Measurements from ENCODE around the gene PPP2R2C. TPM values are rescaled to one million over a fixed set of nuclear protein-coding genes. Genes with fewer than 3 reads are reported as not detected.

The PPP2R2C gene
- total and polyA plus RNA-seq, 2 of the 4 experiments (the other 2 are of a cell fraction), result 0.03 TPM; not detected in 1

- no peak overlapping the region for H3K56ac ChIP-seq (ENCODE audit: extremely low read depth, insufficient read depth, low read length)
- ATAC-seq (ENCODE audit: low read depth) (no peak), DNase-seq (no peak)
- no peak overlapping the region for H2BK5ac ChIP-seq (ENCODE audit: low read depth, low read length, poor library complexity, severe bottlenecking)
- H4K91ac ChIP-seq (ENCODE audit: insufficient read depth, low read depth, low read length), result no peak overlapping the region
- no peak overlapping the region for H2BK20ac ChIP-seq (ENCODE audit: low read depth, low read length)
- intact Hi-C loops (cut with micrococcal nuclease) (no loop called here), dilution Hi-C loops (cut with HindIII; ENCODE audit: low sequenced_read_pairs, unreplicated experiment) (no loop called here), in situ Hi-C loops (cut with MboI; ENCODE audit: low sequenced_read_pairs) (no loop called here)
- no peak overlapping the region for H2BK15ac ChIP-seq (ENCODE audit: low read depth, low read length)
- H3K18ac ChIP-seq (ENCODE audit: low read depth, low read length), result no peak overlapping the region
- H3K27me3 ChIP-seq (ENCODE audit: control insufficient read depth, insufficient read depth, low read length), result peaks cover 22% of the 10 kb centered on the region
- H3K23ac ChIP-seq (ENCODE audit: low read depth, low read length), result no peak overlapping the region
- H3K27ac ChIP-seq (ENCODE audit: insufficient read depth, low read length), result no peak overlapping the region
- H2AFZ ChIP-seq (replicated peaks; ENCODE audit: low read length, poor library complexity), result no peak overlapping the region
- no peak overlapping the region for H3K4me3 ChIP-seq (ENCODE audit: insufficient read depth, low read depth, low read length)
- no peak overlapping the region for H3K14ac ChIP-seq (replicated peaks; ENCODE audit: low read depth, low read length)
- H4K5ac ChIP-seq (ENCODE audit: low read depth, low read length), result no peak overlapping the region
- CTCF ChIA-PET, result no interaction called here
- H3K9me3 ChIP-seq (ENCODE audit: control insufficient read depth, insufficient read depth, low read length), result no peaks in the 10 kb centered on the region
- no peaks in the 10 kb centered on the region for H3K4me1 ChIP-seq (ENCODE audit: control insufficient read depth, insufficient read depth, low read length)
- no peaks in the 10 kb centered on the region for H3K79me1 ChIP-seq (ENCODE audit: low read depth in 1 of 2, low read length in 2 of 2)
- H3K9ac ChIP-seq (ENCODE audit: low read depth, low read length), result no peak overlapping the region
- H3K4me2 ChIP-seq (ENCODE audit: low read depth, low read length), result no peak overlapping the region
- no TSS peak for BruUV-seq (replicated peaks)
- no peaks in the 10 kb centered on the region for H3K36me3 ChIP-seq (ENCODE audit: control insufficient read depth, insufficient read depth, low read length)
- no peak overlapping the region for H2AK5ac ChIP-seq (ENCODE audit: low read depth, low read length)
- TF ChIP-seq BHLHE40 (IDR thresholded peaks at IDR 0.05; ENCODE audit: low read depth, low read length) (no peak), FOS (IDR thresholded peaks at IDR 0.05; ENCODE audit: low read depth, low read length) (no peak), SMC3 (IDR thresholded peaks at IDR 0.05; ENCODE audit: low read depth, low read length) (no peak), NFE2L2 (IDR thresholded peaks at IDR 0.05; ENCODE audit: low read depth, low read length) (no peak), RFX5 (IDR thresholded peaks at IDR 0.05; ENCODE audit: low read depth, low read length) (no peak), ELK1 (IDR thresholded peaks at IDR 0.05; ENCODE audit: borderline replicate concordance, low read depth, low read length) (no peak), MAFK (IDR thresholded peaks at IDR 0.05; ENCODE audit: low read depth, low read length) (no peak), RCOR1 (IDR thresholded peaks at IDR 0.05; ENCODE audit: insufficient replicate concordance, low read length) (no peak), RAD21 (IDR thresholded peaks at IDR 0.05; ENCODE audit: low read length) (no peak), USF2 (IDR thresholded peaks at IDR 0.05; ENCODE audit: low read depth, low read length) (no peak), MAZ (IDR thresholded peaks at IDR 0.05; ENCODE audit: borderline replicate concordance, low read depth, low read length) (no peak), MXI1 (IDR thresholded peaks at IDR 0.05; ENCODE audit: borderline replicate concordance, low read depth, low read length) (no peak), POLR2A (IDR thresholded peaks at IDR 0.05; ENCODE audit: low read depth, low read length) (no peak), CHD1 (IDR thresholded peaks at IDR 0.05; ENCODE audit: low read depth, low read length) (no peak), CEBPB (IDR thresholded peaks at IDR 0.05; ENCODE audit: low read depth, low read length) (no peak)
- TF ChIP-seq, protein P1, sequence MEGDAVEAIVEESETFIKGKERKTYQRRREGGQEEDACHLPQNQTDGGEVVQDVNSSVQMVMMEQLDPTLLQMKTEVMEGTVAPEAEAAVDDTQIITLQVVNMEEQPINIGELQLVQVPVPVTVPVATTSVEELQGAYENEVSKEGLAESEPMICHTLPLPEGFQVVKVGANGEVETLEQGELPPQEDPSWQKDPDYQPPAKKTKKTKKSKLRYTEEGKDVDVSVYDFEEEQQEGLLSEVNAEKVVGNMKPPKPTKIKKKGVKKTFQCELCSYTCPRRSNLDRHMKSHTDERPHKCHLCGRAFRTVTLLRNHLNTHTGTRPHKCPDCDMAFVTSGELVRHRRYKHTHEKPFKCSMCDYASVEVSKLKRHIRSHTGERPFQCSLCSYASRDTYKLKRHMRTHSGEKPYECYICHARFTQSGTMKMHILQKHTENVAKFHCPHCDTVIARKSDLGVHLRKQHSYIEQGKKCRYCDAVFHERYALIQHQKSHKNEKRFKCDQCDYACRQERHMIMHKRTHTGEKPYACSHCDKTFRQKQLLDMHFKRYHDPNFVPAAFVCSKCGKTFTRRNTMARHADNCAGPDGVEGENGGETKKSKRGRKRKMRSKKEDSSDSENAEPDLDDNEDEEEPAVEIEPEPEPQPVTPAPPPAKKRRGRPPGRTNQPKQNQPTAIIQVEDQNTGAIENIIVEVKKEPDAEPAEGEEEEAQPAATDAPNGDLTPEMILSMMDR (conservative IDR thresholded peaks at IDR 0.05; ENCODE audit: low read depth, low read length), result no peak
- WGBS, 2 experiments (ENCODE audit: extremely low coverage in 2 of 2, insufficient read length in 1 of 2), result 64% methylated on average over 8 of the region's 10 CpGs; no CpG with 5 or more reads in 1 of the 2 experiments
- H4K8ac ChIP-seq (ENCODE audit: low read depth in 2 of 2, low read length in 2 of 2), result no peak overlapping the region
- H2BK120ac ChIP-seq (ENCODE audit: low read depth, low read length), result no peak overlapping the region
- H3K4ac ChIP-seq (ENCODE audit: low read depth, low read length), result no peak overlapping the region
- H3K9me1 ChIP-seq (ENCODE audit: insufficient read depth, low read length), result no peaks in the 10 kb centered on the region
- no peak overlapping the region for H2AK9ac ChIP-seq (replicated peaks; ENCODE audit: low read depth, low read length, poor library complexity)
- H4K20me1 ChIP-seq (ENCODE audit: insufficient read depth, low read length), result no peaks in the 10 kb centered on the region
- POLR2A ChIA-PET (ENCODE audit: unreplicated experiment), result no interaction called here
Measured at GRCh38 chr4:6368096-6368495, 104.3 kb downstream of the PPP2R2C start.

Measured in IMR-90 (cell line).